HEK293T (cell line): Measurements from ENCODE around the gene ENTPD8.

ENCODE experiments used
- CTCF ChIA-PET: fragments of 350-600 bp; formaldehyde crosslinking; extraction: SDS; loops from one replicate; lab custom pipeline; 2021; ENCODE audit warnings: antibody characterized with exemption, inconsistent platforms; lab: Yijun Ruan, JAX
- POLR2A ChIA-PET: fragments of 350-600 bp; formaldehyde crosslinking; extraction: SDS; loops from one replicate; lab custom pipeline; 2020; ENCODE audit warnings: antibody characterized with exemption, inconsistent platforms; lab: Yijun Ruan, JAX
- DNase-seq: peaks from one replicate; pipeline ENCODE4 v3.0.0; 2012; ENCODE audit warnings: mixed read lengths; ENCODE audit errors: extremely low spot score
- ARNT ChIP-seq: fragments of 450-650 bp; IDR thresholded peaks from 2 replicates; pipeline ENCODE4 v1.6.1; 2017; ENCODE audit warnings: mild to moderate bottlenecking
- BHLHE40 ChIP-seq: fragments of 450-650 bp; IDR thresholded peaks from 2 replicates; pipeline ENCODE4 v1.6.1; 2016; ENCODE audit warnings: mild to moderate bottlenecking, moderate library complexity, borderline replicate concordance
- CTBP1 ChIP-seq: fragments of 450-650 bp; IDR thresholded peaks from 2 replicates; pipeline ENCODE4 v1.6.1; 2016; ENCODE audit warnings: borderline replicate concordance
- ELF4 ChIP-seq: fragments of 450-650 bp; IDR thresholded peaks from 2 replicates; pipeline ENCODE4 v1.6.1; 2017; ENCODE audit warnings: antibody characterized with exemption
- FOXA1 ChIP-seq: fragments of 450-650 bp; IDR thresholded peaks from 2 replicates; pipeline ENCODE4 v1.6.1; 2016; ENCODE audit warnings: mild to moderate bottlenecking
- FOXK2 ChIP-seq: fragments of 450-650 bp; IDR thresholded peaks from 2 replicates; pipeline ENCODE4 v1.6.1; 2016; ENCODE audit warnings: mild to moderate bottlenecking
- FOXM1 ChIP-seq: fragments of 450-650 bp; IDR thresholded peaks from 2 replicates; pipeline ENCODE4 v1.6.1; 2017; ENCODE audit warnings: mild to moderate bottlenecking, borderline replicate concordance
- HDGF ChIP-seq: fragments of 450-650 bp; IDR thresholded peaks from 2 replicates; pipeline ENCODE4 v1.6.1; 2017; ENCODE audit warnings: antibody characterized with exemption, borderline replicate concordance
- L3MBTL2 ChIP-seq: fragments of 450-650 bp; conservative IDR thresholded peaks from 2 replicates; pipeline ENCODE4 v1.6.1; 2016; ENCODE audit warnings: mild to moderate bottlenecking
- LEF1 ChIP-seq: fragments of 450-650 bp; IDR thresholded peaks from 2 replicates; pipeline ENCODE4 v1.6.1; 2017; ENCODE audit warnings: mild to moderate bottlenecking, borderline replicate concordance
- NFRKB ChIP-seq: fragments of 450-650 bp; IDR thresholded peaks from 2 replicates; pipeline ENCODE4 v1.6.1; 2016; ENCODE audit warnings: mild to moderate bottlenecking, moderate library complexity
- SP1 ChIP-seq: fragments of 450-650 bp; IDR thresholded peaks from 2 replicates; pipeline ENCODE4 v1.6.1; 2017
- SUZ12 ChIP-seq: fragments of 450-650 bp; IDR thresholded peaks from 2 replicates; pipeline ENCODE4 v1.6.1; 2016; ENCODE audit warnings: mild to moderate bottlenecking
- TARDBP ChIP-seq: fragments of 450-650 bp; IDR thresholded peaks from 2 replicates; pipeline ENCODE4 v1.6.1; 2016
- ZNF384 ChIP-seq: fragments of 450-650 bp; IDR thresholded peaks from 2 replicates; pipeline ENCODE4 v1.6.1; 2016
- TF ChIP-seq, protein P1 (sequence below): fragments of 450-650 bp; IDR thresholded peaks from 2 replicates; pipeline ENCODE4 v1.6.1; 2016

ENTPD8 gene

GRCh38 chr9:137417161-137418021 is 23.8 kb downstream of the ENTPD8 start:
- ChIA-PET POLR2A (no interaction called here), CTCF (no interaction called here)
- DNase-seq = no peak
- TF ChIP-seq LEF1 (no peak), FOXK2 (no peak), L3MBTL2 (no peak), HDGF (no peak), FOXA1 (no peak), ZNF384 (no peak), ELF4 (no peak), ARNT (no peak), TARDBP (no peak)
- TF ChIP-seq, protein P1, sequence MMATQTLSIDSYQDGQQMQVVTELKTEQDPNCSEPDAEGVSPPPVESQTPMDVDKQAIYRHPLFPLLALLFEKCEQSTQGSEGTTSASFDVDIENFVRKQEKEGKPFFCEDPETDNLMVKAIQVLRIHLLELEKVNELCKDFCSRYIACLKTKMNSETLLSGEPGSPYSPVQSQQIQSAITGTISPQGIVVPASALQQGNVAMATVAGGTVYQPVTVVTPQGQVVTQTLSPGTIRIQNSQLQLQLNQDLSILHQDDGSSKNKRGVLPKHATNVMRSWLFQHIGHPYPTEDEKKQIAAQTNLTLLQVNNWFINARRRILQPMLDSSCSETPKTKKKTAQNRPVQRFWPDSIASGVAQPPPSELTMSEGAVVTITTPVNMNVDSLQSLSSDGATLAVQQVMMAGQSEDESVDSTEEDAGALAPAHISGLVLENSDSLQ = no peak

DNA sequence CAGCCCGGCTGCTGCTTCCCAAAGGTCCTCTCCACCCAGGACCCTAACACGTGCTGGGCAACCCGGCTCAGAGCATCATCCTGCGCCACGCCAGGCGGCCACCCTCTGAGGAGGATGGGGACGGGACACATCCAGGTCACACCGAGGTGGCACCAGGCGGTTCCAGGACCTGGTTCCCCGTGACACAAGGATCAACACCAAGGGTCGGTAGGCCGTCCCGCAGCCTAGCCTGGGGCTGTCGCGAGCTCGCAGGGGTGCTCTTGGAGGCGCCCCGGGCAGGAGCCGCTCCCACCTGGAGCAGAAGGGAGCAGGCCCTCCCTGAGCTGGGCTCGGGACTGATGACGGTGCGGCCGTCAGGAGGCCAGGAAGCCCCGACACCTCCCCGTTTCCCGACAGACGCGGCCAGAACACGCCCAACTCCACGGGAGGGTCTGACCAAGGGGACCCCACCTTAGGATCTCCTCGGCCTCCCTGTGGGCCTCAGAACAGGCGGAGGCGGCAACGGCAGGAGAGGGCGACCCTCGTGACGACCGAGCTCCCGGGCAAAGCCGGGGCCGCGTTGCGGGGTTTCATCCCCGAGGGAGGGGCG is 24.5 kb downstream of the ENTPD8 start:
- ChIA-PET POLR2A (no interaction called here), CTCF (no interaction called here)
- DNase-seq = no peak
- TF ChIP-seq ARNT (no peak), FOXK2 (no peak)

DNA sequence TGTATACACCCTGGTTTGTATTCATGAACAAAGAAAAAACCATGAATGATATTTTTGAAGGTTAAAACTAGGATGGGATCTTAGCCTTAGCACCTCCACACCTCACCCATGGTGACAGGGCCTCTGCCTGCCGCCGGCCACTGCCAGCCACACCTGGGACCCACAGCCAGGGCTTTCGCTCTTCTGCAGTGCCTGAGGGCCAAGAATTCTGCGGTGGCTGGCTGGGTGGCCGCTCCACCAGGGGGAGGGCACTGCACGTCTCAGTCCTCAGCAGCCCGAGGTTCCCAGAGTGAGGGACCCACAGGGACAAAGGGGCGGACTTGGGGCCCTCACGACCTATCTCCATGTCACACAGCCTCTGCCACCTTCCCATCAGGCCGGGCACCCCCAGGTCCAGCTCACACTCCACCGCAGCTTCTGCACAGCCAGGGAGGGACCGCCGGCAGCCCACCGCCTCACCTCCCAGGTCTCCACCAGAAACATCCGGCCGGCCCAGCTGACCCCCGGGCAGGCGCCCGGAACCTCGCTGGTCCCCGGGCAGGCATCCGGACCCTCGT is 25.1 kb downstream of the ENTPD8 start:
- no peak for DNase-seq
- ChIA-PET POLR2A (no interaction called here), CTCF (no interaction called here)
- TF ChIP-seq FOXM1 (no peak), LEF1 (no peak), TARDBP (no peak)
- TF ChIP-seq, protein P1 = no peak

- ChIA-PET POLR2A (interaction anchor here (1.1 kb wide), 1 partner anchor 7 kb away, joined by 3 read pairs; no protein-coding TSS in a partner anchor), CTCF (no interaction called here)
- DNase-seq = no peak
Observed at GRCh38 chr9:137415451-137415850, 25.7 kb downstream of the ENTPD8 start.

GRCh38 chr9:137412431-137412830 is 28.7 kb downstream of the ENTPD8 start:
- ChIA-PET CTCF (interaction anchor here (0.8 kb wide), 1 partner anchor 10 kb away, joined by 3 read pairs; no protein-coding TSS in a partner anchor), POLR2A (interaction anchor here (2.0 kb wide), 2 partner anchors 10 to 111 kb away, joined by 5 to 6 read pairs; partner anchors contain the start of genes EXD3, NOXA1 and NRARP)
- no peak for DNase-seq
- TF ChIP-seq L3MBTL2 (no peak), CTBP1 (no peak), TARDBP (no peak), SP1 (no peak), HDGF (no peak), SUZ12 (no peak), ARNT (no peak), FOXM1 (no peak), LEF1 (no peak), BHLHE40 (no peak), FOXK2 (no peak), ELF4 (no peak), ZNF384 (no peak), FOXA1 (no peak), NFRKB (no peak)
- TF ChIP-seq, protein P1 = no peak

More at GRCh38 chr9:137415451-137415850, 25.7 kb downstream of the ENTPD8 start:
- TF ChIP-seq ARNT = no peak
- TF ChIP-seq L3MBTL2 = no peak
- TF ChIP-seq BHLHE40 = no peak
- TF ChIP-seq HDGF = no peak
- TF ChIP-seq ZNF384 = no peak
- TF ChIP-seq ELF4 = no peak
- no peak for TF ChIP-seq FOXM1
- no peak for TF ChIP-seq FOXK2
- no peak for TF ChIP-seq NFRKB
- no peak for TF ChIP-seq SUZ12

GRCh38 chr9:137411645-137412380 is 29.3 kb downstream of the ENTPD8 start:
- DNase-seq = no peak
- POLR2A ChIA-PET = interaction anchor here (2.0 kb wide), 2 partner anchors 11 to 110 kb away, joined by 5 to 6 read pairs; partner anchors contain the start of genes EXD3, NOXA1 and NRARP
- CTCF ChIA-PET = interaction anchor here (0.8 kb wide), 1 partner anchor 11 kb away, joined by 3 read pairs; no protein-coding TSS in a partner anchor
- no peak for TF ChIP-seq FOXM1
